Activated naive CD8-positive, alpha-beta T cell treated with anti-CD3 and anti-CD28 coated beads, Interleukin-2, amount 10 ng/mL, durations not matched to agents 7 days and 5 days (primary cell): ENCODE measurements around the gene APOBEC2. TPM values are rescaled to one million over a fixed set of nuclear protein-coding genes. Genes with fewer than 3 reads are reported as not detected.

ENCODE experiments used
- ATAC-seq: fragments of 150-1000 bp; cut with Tn5 transposase; one replicate; pipeline ENCODE4 v1.10.0; 2021; ENCODE audit warnings: low read depth, moderate library complexity
- POLR2A ChIA-PET: fragments of 350-600 bp; sonication (Branson Sonifier 250); formaldehyde crosslinking; loops from one replicate; lab custom pipeline; 2021; ENCODE audit warnings: antibody characterized with exemption; lab: Charles Lee
- DNase-seq: peaks from one replicate; pipeline ENCODE4 v3.0.0; 2021
- H3K27ac Mint-ChIP-seq: one replicate; pipeline ENCODE4 v1.8.0; 2022; ENCODE audit warnings: mild to moderate bottlenecking, mixed read lengths
- H3K27me3 Mint-ChIP-seq: one replicate; pipeline ENCODE4 v1.8.0; 2022; ENCODE audit warnings: mild to moderate bottlenecking, moderate library complexity, mixed read lengths
- H3K36me3 Mint-ChIP-seq: one replicate; pipeline ENCODE4 v1.8.0; 2021; ENCODE audit warnings: mild to moderate bottlenecking, mixed read lengths
- H3K4me1 Mint-ChIP-seq: one replicate; pipeline ENCODE4 v1.8.0; 2021; ENCODE audit warnings: mixed read lengths
- H3K4me3 Mint-ChIP-seq: one replicate; pipeline ENCODE4 v1.8.0; 2022; ENCODE audit warnings: mild to moderate bottlenecking, moderate library complexity, mixed read lengths
- H3K9me3 Mint-ChIP-seq: one replicate; pipeline ENCODE4 v1.8.0; 2021; ENCODE audit warnings: mixed read lengths
- total RNA-seq, 2 experiments: library from RNA; stranded (reverse); gene quantifications; one replicate each; pipeline ENCODE4 v1.2.3, GENCODE V29; 2021

The APOBEC2 gene
- total RNA-seq, 2 experiments from 2014 or later, result not detected

DNA sequence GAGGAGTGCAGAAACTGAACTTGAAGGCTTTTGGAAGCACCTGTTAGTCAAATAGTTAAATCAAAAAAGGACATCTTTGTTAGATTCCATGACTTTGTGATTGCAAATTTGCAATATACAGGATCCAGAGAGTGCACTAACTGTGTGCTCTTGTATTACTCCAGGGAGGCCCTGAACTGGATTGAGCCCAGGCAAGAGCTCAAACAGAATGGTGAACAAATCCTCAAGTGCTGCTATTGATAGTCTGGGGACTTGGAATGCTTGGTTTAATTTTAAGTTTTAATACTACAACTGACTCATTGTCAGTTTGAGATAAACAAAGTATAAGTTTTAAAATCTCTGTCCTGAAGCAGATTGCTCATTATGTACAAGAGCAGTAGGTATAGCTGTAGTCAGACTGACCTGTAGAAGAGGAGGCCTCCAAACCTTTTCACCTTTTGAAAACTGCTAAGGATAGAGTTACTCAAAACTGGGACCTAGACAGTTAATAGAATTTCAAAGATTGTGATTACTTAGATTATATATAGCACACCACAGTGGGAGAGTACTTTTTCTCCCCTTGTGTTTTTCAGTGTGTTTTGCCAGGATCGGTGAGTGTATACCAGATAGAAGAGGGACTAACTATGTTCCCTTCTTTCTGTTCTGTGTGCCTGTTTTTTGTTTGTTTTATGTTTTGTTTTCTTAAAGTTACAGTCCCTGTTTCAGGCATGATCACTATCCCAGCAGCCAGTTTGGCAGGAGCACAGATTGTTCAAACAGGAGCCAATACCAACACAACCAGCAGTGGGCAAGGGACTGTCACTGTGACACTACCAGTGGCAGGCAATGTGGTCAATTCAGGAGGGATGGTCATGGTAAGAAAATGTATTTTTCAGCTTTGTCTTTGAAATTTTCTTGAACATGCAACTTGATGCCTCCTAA lies 38.1 kb downstream of the APOBEC2 start:
- H3K36me3 Mint-ChIP-seq, result peaks cover 33% of the 10 kb centered on the region
- H3K27me3 Mint-ChIP-seq, result no peaks in the 10 kb centered on the region
- no peak for ATAC-seq
- H3K4me1 Mint-ChIP-seq, result peaks cover 2% of the 10 kb centered on the region
- POLR2A ChIA-PET, result interaction anchor here (1.0 to 2.0 kb wide), 2 partner anchors 11 to 109 kb away, joined by 3 to 5 read pairs; partner anchors contain the start of gene TREML2
- H3K9me3 Mint-ChIP-seq, result no peaks in the 10 kb centered on the region
- no peak overlapping the region for H3K27ac Mint-ChIP-seq
- DNase-seq, result no peak
- no peak overlapping the region for H3K4me3 Mint-ChIP-seq

DNA sequence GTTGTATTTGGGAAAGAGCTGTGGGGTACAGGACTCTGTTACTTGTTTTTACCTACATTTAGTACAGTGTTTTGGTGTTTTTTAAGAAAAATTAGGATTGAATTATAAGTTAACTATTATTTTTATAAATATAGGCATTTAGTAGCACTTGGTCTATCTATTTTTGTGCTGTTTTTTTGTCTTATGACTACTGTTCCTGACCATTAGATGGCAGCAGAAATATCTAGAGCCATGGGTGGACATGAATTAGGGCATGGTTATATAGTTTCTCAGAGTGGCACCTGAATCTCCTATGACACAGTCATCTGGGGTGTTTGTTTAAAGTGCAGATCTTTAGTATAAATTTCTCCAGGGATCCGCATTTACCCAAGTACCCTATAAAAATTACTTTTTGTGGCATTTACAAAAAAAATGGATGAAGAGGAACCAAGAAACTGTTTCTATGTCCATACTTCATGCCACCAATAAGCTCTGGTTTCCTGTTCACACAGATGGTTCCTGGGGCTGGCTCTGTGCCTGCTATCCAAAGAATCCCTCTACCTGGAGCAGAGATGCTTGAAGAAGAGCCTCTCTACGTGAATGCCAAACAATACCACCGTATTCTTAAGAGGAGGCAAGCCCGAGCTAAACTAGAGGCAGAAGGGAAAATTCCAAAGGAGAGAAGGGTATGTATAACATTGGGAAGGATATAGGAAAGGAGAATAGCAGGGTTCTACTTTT lies 39.6 kb downstream of the APOBEC2 start:
- peaks cover 33% of the 10 kb centered on the region for H3K36me3 Mint-ChIP-seq
- no peak overlapping the region for H3K27ac Mint-ChIP-seq

DNA sequence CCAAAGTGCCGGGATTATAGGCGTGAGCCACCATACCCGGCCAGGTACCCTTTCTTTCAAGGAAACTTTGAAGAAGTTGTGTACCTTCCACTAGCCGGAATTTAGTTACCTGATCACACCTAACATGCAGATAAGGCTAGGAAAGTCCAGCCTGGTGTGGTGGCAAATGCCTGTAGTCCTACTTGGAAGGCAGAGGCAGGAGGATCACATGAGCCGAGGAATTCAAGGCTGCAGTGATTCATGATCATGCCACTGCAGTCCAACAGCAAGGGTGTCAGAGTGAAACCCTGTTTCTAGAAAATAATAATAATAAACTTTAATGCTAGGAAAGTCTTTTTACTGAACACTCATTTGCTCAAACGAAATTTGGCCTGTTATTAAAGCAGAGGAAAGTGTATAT lies 40.7 kb downstream of the APOBEC2 start:
- no peak overlapping the region for H3K4me3 Mint-ChIP-seq
- POLR2A ChIA-PET, result interaction anchor here (1.4 to 1.9 kb wide), 2 partner anchors 21 to 89 kb away, joined by 5 to 6 read pairs; partner anchors contain the start of genes NFYA and OARD1
- peaks cover under 1% of the 10 kb centered on the region for H3K4me1 Mint-ChIP-seq
- peaks cover 38% of the 10 kb centered on the region for H3K36me3 Mint-ChIP-seq
- ATAC-seq (no peak), DNase-seq (no peak)
- H3K27me3 Mint-ChIP-seq, result no peaks in the 10 kb centered on the region
- no peaks in the 10 kb centered on the region for H3K9me3 Mint-ChIP-seq
- H3K27ac Mint-ChIP-seq, result no peak overlapping the region

More for the DNA sequence above, 39.6 kb downstream of the APOBEC2 start:
- POLR2A ChIA-PET, result interaction anchor here (1.4 to 1.9 kb wide), 2 partner anchors 20 to 90 kb away, joined by 5 to 6 read pairs; partner anchors contain the start of genes NFYA and OARD1
- Mint-ChIP-seq H3K4me1 (no peaks in the 10 kb centered on the region), H3K4me3 (no peak overlapping the region), H3K27me3 (no peaks in the 10 kb centered on the region), H3K9me3 (no peaks in the 10 kb centered on the region)
- DNase-seq (no peak), ATAC-seq (no peak)

DNA sequence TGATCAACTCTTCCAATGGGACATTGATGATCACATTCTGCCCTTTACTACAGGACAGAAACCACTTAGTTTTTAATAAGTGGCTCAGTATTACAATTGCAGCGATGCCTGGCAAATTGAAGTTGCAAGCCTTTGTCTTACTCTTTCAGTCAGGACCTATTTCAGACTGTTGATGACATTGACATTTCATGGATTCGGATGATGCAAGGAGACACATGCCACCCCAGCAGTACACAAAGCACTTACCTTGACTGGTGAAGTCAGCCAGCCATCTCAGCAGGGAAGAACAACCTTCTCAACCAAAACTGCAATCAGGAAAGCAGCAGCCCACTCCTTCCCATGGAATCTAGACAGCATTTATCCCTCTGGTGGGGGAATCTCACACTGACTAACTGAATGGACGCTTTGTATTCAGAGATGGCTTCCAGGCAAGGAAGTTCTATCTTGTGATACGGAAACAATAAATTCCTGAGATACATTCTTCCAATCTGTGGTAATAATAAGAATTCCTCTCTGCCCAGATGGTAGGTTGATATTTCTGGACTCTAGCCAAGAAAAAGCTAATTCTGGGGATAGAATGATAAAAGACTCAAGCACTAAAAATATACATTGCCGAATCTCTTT lies 44.6 kb downstream of the APOBEC2 start:
- Mint-ChIP-seq H3K4me1 (peaks cover 6% of the 10 kb centered on the region), H3K27me3 (no peaks in the 10 kb centered on the region), H3K4me3 (no peak overlapping the region), H3K36me3 (peaks cover 38% of the 10 kb centered on the region), H3K9me3 (no peaks in the 10 kb centered on the region), H3K27ac (no peak overlapping the region)
- POLR2A ChIA-PET, result no interaction called here
- ATAC-seq (no peak), DNase-seq (no peak)

GRCh38 chr6:41098366-41098765 lies 45.4 kb downstream of the APOBEC2 start:
- no peak for ATAC-seq
- H3K27ac Mint-ChIP-seq, result peak overlapping the region; percentile 11
- H3K36me3 Mint-ChIP-seq, result peaks cover 36% of the 10 kb centered on the region
- no peaks in the 10 kb centered on the region for H3K9me3 Mint-ChIP-seq
- peaks cover 6% of the 10 kb centered on the region for H3K4me1 Mint-ChIP-seq
- H3K27me3 Mint-ChIP-seq, result no peaks in the 10 kb centered on the region
- H3K4me3 Mint-ChIP-seq, result no peak overlapping the region
- no peak for DNase-seq
- POLR2A ChIA-PET, result no interaction called here

DNA sequence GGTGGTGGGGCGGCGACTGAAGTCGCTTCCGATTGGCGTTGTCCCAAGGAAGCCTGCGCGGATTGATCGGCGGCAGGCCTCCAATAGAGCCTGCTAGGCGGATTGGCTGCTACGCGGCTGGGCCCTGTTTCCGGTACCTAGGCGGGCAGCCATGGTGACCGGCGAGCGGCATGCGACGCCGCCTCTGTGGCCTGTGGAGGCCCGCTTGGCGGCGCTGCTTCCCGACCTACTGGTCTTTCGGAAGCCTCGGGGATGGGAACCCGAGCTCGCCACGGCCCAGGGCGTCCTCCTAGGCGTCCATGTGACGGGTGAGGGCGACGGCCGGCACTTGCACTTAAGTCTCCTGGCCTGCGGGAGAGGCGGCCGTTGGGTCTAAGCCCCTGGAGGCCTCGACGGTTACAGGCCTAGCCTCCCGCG lies 47.9 kb downstream of the APOBEC2 start:
- no peaks in the 10 kb centered on the region for H3K9me3 Mint-ChIP-seq
- H3K36me3 Mint-ChIP-seq, result peaks cover 26% of the 10 kb centered on the region
- no peaks in the 10 kb centered on the region for H3K27me3 Mint-ChIP-seq
- H3K27ac Mint-ChIP-seq, result peak overlapping the region; percentile 15
- peaks cover 6% of the 10 kb centered on the region for H3K4me1 Mint-ChIP-seq
- DNase-seq (peak; percentile 57), ATAC-seq (peak; percentile 90)
- H3K4me3 Mint-ChIP-seq, result peak overlapping the region; percentile 43
- POLR2A ChIA-PET, result no interaction called here

DNA sequence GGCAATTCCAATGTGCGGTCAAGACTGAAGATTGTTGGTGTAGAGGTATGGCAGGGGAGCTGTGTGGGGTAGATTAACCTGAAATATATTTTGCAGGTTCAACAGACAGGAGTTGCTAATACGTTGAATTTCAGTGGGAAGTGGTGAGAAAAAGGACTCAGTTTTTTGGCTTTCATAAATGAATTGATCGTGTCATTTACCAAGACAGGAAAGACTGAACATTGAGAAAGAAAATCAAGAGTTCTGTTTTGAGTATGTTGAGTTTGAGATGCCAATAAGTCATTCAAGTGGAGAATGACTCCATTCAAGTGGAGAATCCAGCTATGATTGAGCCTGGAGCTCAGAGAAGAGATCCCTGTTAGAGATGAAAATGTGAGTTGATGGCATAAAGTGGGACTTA lies 50.8 kb downstream of the APOBEC2 start:
- Mint-ChIP-seq H3K36me3 (peaks cover 11% of the 10 kb centered on the region), H3K4me1 (peaks cover 4% of the 10 kb centered on the region), H3K27ac (no peak overlapping the region), H3K27me3 (no peaks in the 10 kb centered on the region), H3K4me3 (no peak overlapping the region), H3K9me3 (no peaks in the 10 kb centered on the region)
- POLR2A ChIA-PET, result interaction anchor here (0.7 kb wide), 1 partner anchor 113 kb away, joined by 4 read pairs; no protein-coding TSS in a partner anchor
- no peak for DNase-seq
- no peak for ATAC-seq

DNA sequence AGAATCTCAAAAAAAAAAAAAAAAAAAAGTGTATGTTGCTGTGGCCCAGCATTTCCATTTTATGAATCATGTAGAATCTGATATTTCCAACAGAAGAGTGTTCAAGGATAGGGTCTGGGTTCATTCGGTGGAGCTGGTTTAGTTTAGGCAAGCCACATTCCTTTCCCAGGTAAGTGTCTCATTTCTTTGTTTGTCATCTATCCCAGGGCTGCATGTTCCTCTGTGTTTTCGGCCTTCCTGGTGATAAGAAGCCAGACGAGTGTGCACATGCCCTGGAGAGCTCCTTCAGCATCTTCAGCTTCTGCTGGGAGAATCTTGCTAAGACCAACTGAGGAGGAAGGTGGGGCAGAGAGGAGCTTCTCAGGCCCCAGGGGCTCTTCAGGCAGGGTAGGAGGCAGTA lies 58.0 kb downstream of the APOBEC2 start:
- no peak for DNase-seq
- Mint-ChIP-seq H3K4me3 (no peak overlapping the region), H3K9me3 (no peaks in the 10 kb centered on the region), H3K27me3 (no peaks in the 10 kb centered on the region), H3K27ac (no peak overlapping the region), H3K4me1 (no peaks in the 10 kb centered on the region), H3K36me3 (peaks cover 2% of the 10 kb centered on the region)
- POLR2A ChIA-PET, result no interaction called here
- no peak for ATAC-seq

Other genes with a start within 250 kb of the APOBEC2 start
- 1 to 10 TPM; 3.0 to 4.2 TPM for gene UNC5CL, start 14.0 kb upstream of the APOBEC2 start, total RNA-seq
- gene TSPO2, start 10.7 kb upstream of the APOBEC2 start, total RNA-seq, result not detected
- gene OARD1, start 19.2 kb downstream of the APOBEC2 start, total RNA-seq, result 10 to 100 TPM; 38.9 to 40.8 TPM
- 10 to 100 TPM; 44.4 to 47.7 TPM for gene NFYA, start 19.8 kb downstream of the APOBEC2 start, total RNA-seq
- not detected for gene TREML1, start 101.1 kb downstream of the APOBEC2 start, total RNA-seq
- gene TREM2, start 109.9 kb downstream of the APOBEC2 start, total RNA-seq, result 1 to 10 TPM; 1.9 to 2.8 TPM
- 10 to 100 TPM; 13.5 to 14.9 TPM for gene TREML2, start 147.9 kb downstream of the APOBEC2 start, total RNA-seq
- not detected for gene TREML4, start 175.1 kb downstream of the APOBEC2 start, total RNA-seq
- gene TREM1, start 233.5 kb downstream of the APOBEC2 start, total RNA-seq, result not detected